SK-N-MC (cell line): Measurements from ENCODE around the gene EHBP1.
A peak's percentile ranks its signal among the peaks of the same experiment; 100 is the strongest.

Experiments used
- DNase-seq: peaks from one replicate; pipeline ENCODE4 v3.0.0-alpha.2; 2011; ENCODE audit warnings: low read depth, low spot score
- H3K27ac ChIP-seq: fragments of 200-600 bp; sonication (generic); 2 replicates; pipeline ENCODE4 v1.5.1; 2016; ENCODE audit warnings: mixed run types
- H3K36me3 ChIP-seq: fragments of 200-600 bp; sonication (generic); 2 replicates; pipeline ENCODE4 v1.6.1; 2017; ENCODE audit warnings: antibody characterized with exemption, low read length, mixed read lengths; ENCODE audit not compliant: insufficient read depth
- H3K4me3 ChIP-seq: fragments of 200-600 bp; sonication (generic); 2 replicates; pipeline ENCODE4 v1.5.1; 2016
- H3K9ac ChIP-seq: fragments of 200-600 bp; sonication (generic); 2 replicates; pipeline ENCODE4 v1.8.0; 2017; ENCODE audit warnings: mixed run types, mixed read lengths; ENCODE audit not compliant: insufficient read length
- H3K9me3 ChIP-seq: fragments of 200-600 bp; sonication (generic); 2 replicates; pipeline ENCODE4 v1.6.1; 2017; ENCODE audit warnings: low read depth, mild to moderate bottlenecking, antibody characterized with exemption, low read length, moderate library complexity, mixed read lengths
- EZH2 ChIP-seq: fragments of 200-600 bp; sonication (generic); IDR thresholded peaks from one replicate; pipeline ENCODE4 v1.6.1; 2017; ENCODE audit warnings: antibody characterized with exemption
- FOXP2 ChIP-seq: optimal IDR thresholded peaks from 2 replicates; pipeline ENCODE3; 2011; ENCODE audit warnings: mild to moderate bottlenecking, moderate library complexity; ENCODE audit not compliant: insufficient read depth; ENCODE audit errors: extremely low read length, control extremely low read depth
- POLR2AphosphoS5 ChIP-seq: IDR thresholded peaks from 2 replicates; pipeline ENCODE4 v1.6.1; 2012; ENCODE audit warnings: mild to moderate bottlenecking, low read depth, low read length, borderline replicate concordance

EHBP1 gene

DNA sequence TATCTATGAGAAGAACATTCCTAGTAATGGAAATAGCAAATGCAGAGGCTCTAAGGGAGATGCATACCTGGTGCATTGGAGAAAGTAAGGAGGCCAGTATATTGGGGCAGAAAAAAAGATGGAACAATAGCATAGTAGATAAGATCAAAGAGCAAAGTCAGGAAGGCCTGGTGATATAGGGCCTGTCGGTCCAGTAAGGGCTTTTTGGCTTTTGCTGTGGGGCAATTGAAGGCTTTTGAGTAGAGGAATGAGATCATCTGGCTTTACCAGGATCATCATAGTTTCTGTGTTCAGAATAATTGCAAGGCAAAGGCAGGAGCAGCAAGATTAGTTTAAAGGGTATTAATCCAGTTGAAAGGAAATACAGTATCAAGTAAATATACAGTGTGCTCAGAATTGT, 111.8 kb downstream of the EHBP1 start:
- no peak for DNase-seq
- Histone ChIP-seq H3K27ac (no peak overlapping the region), H3K9ac (no peak overlapping the region), H3K4me3 (no peak overlapping the region), H3K36me3 (no peaks in the 10 kb centered on the region), H3K9me3 (no peaks in the 10 kb centered on the region)
- TF ChIP-seq EZH2 = no peak

- no peak overlapping the region for H3K9ac ChIP-seq
- H3K36me3 ChIP-seq = no peaks in the 10 kb centered on the region
- H3K4me3 ChIP-seq = no peak overlapping the region
- TF ChIP-seq FOXP2 (no peak), POLR2AphosphoS5 (no peak), EZH2 (no peak)
- H3K27ac ChIP-seq = no peak overlapping the region
- H3K9me3 ChIP-seq = no peaks in the 10 kb centered on the region
- no peak for DNase-seq
These were observed 112.6 kb downstream of the EHBP1 start for GRCh38 chr2:62817995-62818713.

DNA sequence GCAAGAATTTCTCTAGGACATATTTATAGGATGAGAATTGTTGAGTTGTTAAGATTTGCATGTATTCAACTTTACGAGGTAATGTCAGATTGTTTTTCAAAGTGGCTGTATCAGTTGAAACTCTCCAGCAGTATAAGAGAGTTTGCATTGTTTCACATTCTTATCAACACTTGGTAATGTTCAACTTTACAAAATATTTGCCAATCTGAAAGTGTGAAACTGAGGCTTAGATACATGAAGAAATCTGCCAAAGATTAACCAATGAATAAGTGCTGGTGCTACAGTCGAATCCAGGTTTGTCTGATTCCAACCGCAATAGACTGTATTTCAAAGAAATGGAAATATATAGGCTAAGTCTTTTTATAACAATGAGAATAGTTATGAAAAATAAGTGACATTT, 117.0 kb downstream of the EHBP1 start:
- Histone ChIP-seq H3K9ac (no peak overlapping the region), H3K4me3 (no peak overlapping the region), H3K9me3 (no peaks in the 10 kb centered on the region), H3K36me3 (peaks cover 12% of the 10 kb centered on the region; the same call in 1 of the 2 replicates), H3K27ac (0 out of 2 replicates have a peak overlapping the region, but pooled peaks have one; percentile 21)
- no peak for TF ChIP-seq EZH2
- no peak for TF ChIP-seq FOXP2
- TF ChIP-seq POLR2AphosphoS5 = no peak
- no peak for DNase-seq

GRCh38 chr2:62824388-62824787, 118.9 kb downstream of the EHBP1 start:
- H3K27ac ChIP-seq = no peak overlapping the region
- H3K9ac ChIP-seq = no peak overlapping the region
- H3K4me3 ChIP-seq = no peak overlapping the region
- peaks cover 13% of the 10 kb centered on the region; the same call in 1 of the 2 replicates for H3K36me3 ChIP-seq
- no peak for DNase-seq
- TF ChIP-seq EZH2 = no peak
- TF ChIP-seq POLR2AphosphoS5 = no peak
- TF ChIP-seq FOXP2 = no peak
- H3K9me3 ChIP-seq = no peaks in the 10 kb centered on the region

GRCh38 chr2:62826141-62826540, 120.6 kb downstream of the EHBP1 start:
- TF ChIP-seq POLR2AphosphoS5 (no peak), FOXP2 (no peak), EZH2 (no peak)
- Histone ChIP-seq H3K27ac (no peak overlapping the region), H3K9me3 (no peaks in the 10 kb centered on the region), H3K9ac (no peak overlapping the region), H3K36me3 (peaks cover 16% of the 10 kb centered on the region), H3K4me3 (no peak overlapping the region)
- no peak for DNase-seq

DNA sequence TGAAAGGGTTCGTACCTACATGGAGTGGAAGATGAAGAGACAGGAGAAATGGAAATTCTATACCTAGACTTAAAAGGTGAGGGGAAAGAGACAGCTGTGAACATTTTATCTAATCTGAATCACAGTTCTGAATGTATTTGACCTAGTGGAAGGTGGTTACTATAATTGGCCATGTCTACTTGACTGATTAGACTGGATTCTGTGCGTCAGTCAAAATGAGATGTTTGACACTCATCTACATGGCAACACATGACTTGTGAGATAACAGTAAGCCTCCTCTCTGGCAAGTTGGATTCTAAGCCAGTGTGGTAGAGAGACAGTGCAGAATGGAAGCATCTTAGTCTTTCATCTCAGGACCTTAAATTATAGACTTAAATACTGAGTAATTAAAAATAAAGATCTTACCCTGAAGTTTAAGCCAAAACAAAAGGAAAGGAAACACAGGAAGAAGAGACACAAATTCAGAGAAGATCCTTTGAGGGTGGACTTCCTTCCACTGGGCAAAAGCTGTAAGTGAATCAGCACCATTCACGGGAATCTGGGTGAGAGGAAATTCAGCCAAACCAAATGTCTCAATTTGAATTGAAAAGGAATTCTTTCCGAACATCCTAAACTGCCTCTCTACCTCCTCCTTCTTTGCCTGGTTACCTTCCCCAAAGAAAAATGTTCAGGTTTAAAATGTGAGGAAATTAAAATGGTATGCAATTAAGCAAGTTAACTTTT, 121.6 kb downstream of the EHBP1 start:
- TF ChIP-seq EZH2 (no peak), FOXP2 (no peak), POLR2AphosphoS5 (no peak)
- DNase-seq = no peak
- Histone ChIP-seq H3K27ac (no peak overlapping the region), H3K36me3 (peaks cover 17% of the 10 kb centered on the region), H3K9ac (no peak overlapping the region), H3K9me3 (no peaks in the 10 kb centered on the region), H3K4me3 (no peak overlapping the region)

GRCh38 chr2:62831729-62832128, 126.2 kb downstream of the EHBP1 start:
- no peak overlapping the region for H3K27ac ChIP-seq
- no peak for TF ChIP-seq FOXP2
- TF ChIP-seq POLR2AphosphoS5 = no peak
- TF ChIP-seq EZH2 = no peak
- H3K9ac ChIP-seq = no peak overlapping the region
- peaks cover 34% of the 10 kb centered on the region for H3K36me3 ChIP-seq
- no peak for DNase-seq
- H3K9me3 ChIP-seq = 0 out of 2 replicates have a peak, but pooled peaks cover 2% of the 10 kb centered on the region
- no peak overlapping the region for H3K4me3 ChIP-seq

DNA sequence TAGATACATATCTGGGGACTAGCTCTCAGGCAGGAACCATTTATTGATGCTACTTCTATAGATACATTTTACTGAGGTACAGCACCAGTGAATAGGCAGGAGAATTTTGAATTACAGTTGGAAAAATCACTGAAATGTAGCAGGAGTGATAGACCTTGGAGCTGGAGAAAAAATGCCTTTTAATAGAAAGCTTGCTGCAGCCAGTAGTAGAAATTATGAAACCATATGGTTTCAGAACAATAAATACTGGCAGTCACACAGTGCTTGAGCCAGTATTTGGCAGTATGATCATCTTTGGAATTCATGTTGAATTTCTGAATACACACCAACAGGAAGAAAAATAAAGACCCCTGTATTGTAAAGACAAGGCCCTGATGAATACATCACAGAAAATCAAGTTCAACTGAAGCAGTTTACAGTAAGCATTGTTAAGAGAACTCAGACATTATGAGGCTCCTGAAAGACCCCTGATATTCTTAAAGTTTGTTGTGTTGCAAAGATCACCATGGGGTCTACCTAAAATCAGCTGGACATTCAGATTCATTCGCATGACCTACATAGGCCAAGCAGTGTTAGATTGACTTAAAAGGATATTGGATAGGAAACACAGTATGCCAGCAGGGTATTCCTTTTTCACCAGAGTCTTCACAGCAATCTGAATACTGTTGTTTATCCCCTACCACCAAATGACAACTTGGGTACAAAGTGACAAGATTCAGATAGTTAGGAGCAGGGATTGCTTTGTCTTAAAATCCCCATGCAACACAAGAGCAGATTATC, 139.0 kb downstream of the EHBP1 start:
- TF ChIP-seq FOXP2 (no peak), POLR2AphosphoS5 (no peak), EZH2 (no peak)
- H3K36me3 ChIP-seq = no peaks in the 10 kb centered on the region
- H3K4me3 ChIP-seq = no peak overlapping the region
- DNase-seq = no peak
- H3K9me3 ChIP-seq = no peaks in the 10 kb centered on the region
- no peak overlapping the region for H3K9ac ChIP-seq
- no peak overlapping the region for H3K27ac ChIP-seq
